ENCODE data around the gene SERPINA1. TPM values are rescaled to one million over a fixed set of nuclear protein-coding genes. Genes with fewer than 3 reads are reported as not detected.
"Not testable (repeated sequence)": the region's sequence is repeated elsewhere in the genome, so short reads cannot be mapped to it uniquely, and the experiment has no call there.

SERPINA1 gene
- total RNA-seq, 1 donor from 2014 or later, result 15.6 TPM

DNA sequence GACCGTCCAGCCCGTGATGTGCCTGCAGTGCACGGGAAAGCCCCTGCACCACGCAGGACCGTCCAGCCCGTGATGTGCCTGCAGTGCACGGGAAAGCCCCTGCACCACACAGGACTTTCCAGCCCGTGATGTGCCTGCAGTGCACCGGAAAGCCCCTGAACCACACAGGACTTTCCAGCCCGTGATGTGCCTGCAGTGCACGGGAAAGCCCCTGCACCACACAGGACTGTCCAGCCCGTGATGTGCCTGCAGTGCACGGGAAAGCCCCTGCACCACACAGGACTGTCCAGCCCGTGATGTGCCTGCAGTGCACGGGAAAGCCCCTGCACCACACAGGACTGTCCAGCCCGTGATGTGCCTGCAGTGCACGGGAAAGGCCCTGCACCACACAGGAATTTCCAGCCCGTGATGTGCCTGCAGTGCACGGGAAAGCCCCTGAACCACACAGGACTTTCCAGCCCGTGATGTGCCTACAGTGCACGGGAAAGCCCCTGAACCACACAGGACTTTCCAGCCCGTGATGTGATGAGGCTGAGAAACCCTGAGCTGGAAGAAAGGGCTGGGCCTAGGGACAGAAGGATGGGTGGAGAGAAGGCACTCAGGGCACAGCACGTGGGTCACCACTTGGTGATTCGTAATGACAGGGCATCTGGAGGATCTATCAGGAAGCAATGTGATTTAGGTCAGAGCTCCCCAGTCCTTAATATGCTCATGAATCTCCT is 42.2 kb downstream of the SERPINA1 start:
- not testable (repeated sequence) for DNase-seq (ENCODE audit: low spot score)

DNA sequence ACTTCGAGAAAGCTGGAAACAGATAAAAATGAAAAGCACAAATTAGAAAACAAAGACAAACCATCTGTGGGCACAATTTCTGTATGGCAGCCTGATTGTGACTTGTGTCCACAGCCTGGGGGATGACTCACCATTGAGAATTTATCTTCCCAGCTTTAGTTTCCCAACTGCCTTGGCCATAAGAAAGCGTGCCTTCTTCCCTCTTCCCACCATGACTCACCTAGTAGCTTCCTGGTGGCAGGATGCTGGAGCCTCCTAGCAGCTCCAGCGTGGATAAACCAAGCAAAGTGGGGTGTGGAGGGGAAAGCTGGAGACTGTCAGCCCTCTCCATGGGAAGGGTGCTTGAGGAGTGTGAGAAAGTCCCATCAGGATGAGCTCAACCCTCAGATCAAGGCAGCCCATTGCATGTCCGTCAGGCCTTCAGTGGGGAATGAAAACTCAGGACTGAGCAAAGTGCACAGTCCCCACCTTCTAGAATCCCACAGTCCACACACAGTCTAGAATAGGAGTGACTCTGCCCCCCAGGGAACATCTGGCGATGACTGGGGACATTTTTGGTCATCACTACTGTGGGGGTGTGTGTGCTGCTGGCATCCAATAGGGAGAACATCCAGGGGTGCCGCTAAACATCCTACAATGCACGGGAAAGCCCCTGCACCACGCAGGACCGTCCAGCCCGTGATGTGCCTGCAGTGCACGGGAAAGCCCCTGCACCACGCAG is 42.9 kb downstream of the SERPINA1 start:
- DNase-seq (ENCODE audit: low spot score), result peak; percentile 21

DNA sequence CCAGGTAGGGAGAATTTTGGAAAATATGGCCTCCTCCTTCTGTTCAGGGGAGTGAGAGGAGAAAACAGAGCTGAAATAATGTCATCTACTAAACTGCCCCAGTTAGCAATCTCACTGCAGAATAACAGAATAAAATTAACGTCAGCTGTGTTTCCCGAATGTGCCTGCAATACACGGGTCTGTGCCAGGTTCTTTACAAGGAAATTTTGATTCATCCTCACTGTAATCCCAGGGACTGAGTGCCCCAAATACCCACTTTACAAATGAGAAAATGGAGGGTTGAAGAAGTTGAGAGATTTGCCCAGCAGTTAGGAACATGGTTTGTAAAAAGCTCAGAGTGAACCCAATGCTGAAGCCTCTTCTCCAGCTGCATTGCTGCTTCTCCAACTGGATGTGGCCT is 44.0 kb downstream of the SERPINA1 start:
- DNase-seq (ENCODE audit: low spot score), result no peak

DNA sequence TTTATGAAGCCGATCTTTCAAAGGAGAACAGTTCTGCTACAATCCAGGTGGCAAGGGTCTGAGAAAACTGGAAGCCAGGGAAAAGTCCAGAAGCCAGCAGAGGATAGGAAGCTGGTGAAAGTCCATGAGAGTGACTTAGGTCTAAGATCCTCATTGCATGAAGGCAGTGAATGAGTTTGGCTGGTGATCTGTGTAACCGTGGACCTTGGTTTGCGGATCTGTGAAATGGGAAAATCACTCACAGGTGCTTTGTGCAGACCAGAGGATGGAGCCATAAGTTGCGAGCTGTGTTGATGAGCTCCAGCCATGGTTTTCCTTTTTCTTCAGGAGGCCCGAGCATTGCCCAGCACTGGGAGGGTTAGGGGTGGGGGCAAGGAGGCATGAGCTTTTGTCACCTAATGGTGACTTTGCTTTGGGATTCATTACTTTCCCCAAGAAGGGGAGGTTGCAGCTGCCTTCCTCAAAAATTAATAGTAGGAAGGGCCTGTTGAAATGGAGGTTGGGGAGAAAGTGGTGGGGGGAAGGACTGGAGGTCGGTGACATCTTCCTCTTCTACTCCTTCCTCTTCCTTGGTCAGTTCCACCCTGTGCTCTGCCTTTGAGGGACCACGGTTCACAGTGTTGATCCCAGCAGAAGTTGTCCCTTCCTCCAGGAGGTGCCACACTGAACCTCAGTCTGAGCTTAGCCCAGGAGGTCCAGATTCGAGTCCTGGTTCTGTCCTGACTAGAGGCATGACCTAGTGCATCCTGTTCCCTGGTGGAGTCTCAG is 45.0 kb downstream of the SERPINA1 start:
- no peak for DNase-seq (ENCODE audit: low spot score)

DNA sequence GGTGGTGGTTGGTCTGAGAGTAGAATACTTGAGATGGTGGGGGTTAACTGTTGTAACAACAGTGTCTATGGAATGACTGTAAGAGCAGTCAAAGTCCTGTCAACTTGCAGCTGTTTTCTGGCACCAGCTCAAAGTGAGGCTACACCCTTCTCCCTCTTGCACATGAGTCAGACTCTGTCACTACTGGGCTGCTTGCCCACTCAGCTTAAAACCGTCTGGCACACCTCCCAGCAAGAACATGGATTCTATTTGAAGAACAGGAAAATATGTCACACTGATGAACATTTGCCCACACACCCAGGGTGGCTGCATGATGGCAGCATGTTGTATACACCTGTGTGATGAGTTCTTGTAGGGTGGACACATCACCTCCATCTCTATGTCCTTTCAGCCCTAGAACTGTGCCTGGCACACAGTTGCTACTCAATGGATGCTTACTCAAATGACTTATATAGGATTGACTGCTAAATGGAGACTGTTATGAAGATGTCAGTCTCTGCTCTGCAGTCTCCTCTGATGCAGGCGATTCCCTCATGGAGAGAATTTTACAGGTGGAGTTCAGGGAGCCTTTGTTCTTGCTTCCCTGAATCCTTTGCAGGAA is 46.0 kb downstream of the SERPINA1 start:
- peak; percentile 97 for DNase-seq (ENCODE audit: low spot score)

DNA sequence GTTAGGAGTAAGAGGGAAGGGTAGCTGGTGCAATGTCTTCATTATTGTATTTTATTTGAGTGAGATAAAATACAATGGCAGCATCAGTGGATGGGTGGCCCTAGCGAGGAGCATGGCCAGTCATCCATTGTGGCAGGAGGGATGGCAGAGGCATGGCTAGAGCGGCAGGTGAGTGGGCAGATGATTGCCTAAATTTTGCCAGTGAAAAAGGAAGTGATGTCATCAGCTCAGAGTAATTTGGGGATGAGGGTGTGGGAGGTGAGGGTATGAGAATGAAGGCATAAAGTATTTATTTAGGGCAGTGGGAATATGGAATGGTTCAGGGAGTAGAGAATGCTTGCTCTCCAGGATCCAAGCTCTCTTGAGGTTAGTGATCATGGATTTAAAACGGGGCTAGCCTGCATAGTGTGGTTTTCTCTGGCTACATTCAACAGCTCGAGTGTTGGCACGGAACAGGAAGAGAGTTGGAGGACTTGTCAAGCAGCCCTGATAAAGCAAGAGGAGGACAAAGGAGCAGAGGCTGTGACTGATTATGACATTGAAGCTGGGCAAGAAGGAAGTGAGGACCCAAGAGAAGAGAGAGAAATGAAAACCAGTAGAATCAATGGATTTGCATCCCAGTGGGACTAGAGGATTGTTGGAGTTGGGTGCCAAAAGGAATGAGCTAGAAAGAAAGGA is 46.6 kb downstream of the SERPINA1 start:
- no peak for DNase-seq (ENCODE audit: low spot score)

DNA sequence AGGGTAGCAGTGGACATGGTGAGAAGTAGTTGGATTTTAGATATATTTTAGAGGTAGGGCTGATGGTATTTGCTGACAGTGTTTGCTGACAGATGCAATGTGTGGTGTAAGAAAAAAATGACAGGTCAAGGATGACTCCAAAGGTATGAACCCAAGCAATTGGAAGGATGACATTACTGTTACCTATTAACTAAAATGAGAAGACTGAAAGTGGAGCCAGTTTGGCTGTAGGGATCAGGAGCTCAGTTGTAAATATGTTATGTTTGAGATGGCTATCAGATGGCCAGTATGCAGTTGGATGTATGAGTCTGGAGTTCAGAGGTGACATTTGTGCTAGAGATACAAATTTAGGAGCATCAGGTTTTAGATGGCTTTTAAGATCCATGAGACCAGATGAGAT is 47.9 kb downstream of the SERPINA1 start:
- no peak for DNase-seq (ENCODE audit: low spot score)

DNA sequence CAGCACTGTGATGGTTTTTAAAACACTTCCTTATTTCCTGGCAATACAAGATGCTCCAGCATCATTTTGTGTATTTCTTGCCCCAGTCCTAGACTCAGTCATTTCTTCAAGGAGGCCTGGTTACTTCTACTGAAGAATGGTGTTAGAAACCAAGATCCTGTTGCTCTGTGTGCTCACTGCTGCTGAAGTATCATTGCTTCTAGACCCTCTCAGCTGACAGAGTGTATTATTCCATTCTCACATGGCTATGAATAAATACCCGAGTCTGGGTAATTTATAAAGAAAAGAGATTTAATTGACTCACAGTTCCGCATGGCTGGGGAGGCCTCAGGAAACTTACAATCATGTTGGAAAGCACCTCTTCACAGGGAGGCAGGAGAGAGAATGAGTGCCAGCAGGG is 50.4 kb downstream of the SERPINA1 start:
- DNase-seq (ENCODE audit: low spot score), result no peak

DNA sequence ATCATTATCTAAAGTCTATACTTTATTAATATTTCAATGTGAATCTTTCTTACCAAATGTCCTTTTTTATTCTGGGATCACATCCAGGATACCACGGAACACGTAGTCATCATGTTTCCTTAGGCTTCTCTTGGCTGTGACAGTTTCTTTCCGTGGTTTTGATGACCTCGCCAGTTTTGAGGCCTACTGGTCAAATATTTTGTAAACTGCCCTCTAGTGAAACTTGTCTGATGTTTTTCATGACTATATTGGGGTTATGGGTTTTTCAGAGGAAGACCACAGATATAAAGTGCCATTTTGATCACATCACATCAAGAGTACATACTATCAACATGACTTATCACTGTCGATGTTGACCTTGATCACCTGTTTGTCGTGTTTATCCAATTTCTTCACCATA is 51.1 kb downstream of the SERPINA1 start:
- no peak for DNase-seq (ENCODE audit: low spot score)

DNA sequence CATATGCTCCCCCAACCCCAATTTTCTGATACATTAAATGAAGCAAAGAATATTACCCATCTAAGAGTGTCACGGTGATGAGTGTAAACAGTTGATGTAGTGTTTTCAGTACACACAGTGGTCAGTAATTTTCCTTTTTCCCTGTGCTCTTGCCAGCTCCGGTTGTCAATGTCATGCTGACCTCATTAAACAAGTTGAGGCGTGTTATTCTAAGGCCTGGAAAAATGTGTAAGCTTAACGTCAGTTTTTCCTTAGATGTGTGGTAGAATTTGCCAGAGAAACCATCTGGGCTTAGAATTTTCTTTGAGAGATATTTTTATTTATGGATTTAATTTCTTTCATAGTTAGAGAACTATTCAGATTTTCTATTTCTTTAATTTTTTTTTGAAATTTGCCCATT is 53.5 kb downstream of the SERPINA1 start:
- DNase-seq (ENCODE audit: low spot score), result no peak

DNA sequence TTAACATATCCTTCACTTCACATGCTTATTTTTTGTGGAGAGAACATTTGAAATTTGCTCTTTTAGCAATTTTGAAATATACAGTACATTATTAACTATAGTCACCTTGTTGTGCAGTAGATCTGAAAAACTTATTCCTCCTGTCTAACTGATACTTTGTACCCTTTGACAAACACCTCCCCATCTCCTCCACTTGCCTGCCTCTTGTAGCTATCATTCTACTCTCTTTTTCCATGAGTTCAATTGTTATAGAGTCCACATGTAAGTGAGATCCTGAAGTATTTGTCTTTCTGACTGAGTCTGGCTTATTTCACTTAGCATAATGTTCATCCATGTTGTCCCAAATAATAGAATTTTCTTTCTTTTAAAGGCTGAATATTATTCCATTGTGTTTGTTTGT is 55.8 kb downstream of the SERPINA1 start:
- no peak for DNase-seq (ENCODE audit: low spot score)

DNA sequence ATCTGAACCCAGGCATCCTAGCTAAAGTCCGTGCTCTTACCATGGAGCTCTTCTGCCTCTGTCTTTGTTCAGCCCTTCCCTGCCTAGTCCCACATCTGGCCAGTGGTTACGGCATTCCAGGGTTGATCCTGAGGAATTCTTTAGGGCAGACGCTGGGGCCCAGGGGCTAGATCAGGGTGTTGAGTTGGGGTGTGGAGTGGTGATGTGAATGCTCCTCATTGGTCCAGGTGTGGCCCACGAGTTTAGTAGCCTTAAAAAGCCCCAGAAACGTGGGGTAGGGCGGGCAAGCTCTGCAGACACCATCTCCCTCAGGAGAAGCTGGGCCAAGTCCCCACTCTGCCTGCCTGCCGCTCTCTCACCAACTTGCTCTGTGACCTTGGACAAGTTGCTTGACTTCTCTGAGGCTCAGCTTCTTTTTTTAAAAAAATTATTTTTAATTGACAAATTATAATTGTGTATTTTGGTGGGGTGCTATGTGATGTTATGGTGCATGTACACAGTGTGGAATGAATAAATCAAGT is 56.3 kb downstream of the SERPINA1 start:
- no peak for DNase-seq (ENCODE audit: low spot score)

DNA sequence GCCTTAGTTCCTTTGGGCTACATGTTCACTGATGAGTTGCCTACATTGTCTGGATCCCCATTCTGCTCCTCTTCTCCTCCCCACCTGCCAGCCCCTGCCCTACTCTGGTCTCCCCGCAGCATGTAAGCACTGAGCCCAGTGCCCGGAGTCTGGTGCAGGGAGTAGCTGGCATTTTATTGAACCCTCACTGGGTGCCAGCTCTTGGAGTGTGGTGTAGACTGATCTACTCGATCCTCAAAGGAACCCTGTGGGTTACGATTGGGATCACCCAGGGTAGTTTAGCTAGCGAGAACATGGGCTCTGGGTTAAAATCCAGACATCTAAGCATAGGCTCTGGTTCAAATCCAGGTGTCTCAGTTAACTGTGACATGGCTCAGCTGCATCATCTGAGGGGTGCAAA is 56.9 kb downstream of the SERPINA1 start:
- DNase-seq (ENCODE audit: low spot score), result no peak

DNA sequence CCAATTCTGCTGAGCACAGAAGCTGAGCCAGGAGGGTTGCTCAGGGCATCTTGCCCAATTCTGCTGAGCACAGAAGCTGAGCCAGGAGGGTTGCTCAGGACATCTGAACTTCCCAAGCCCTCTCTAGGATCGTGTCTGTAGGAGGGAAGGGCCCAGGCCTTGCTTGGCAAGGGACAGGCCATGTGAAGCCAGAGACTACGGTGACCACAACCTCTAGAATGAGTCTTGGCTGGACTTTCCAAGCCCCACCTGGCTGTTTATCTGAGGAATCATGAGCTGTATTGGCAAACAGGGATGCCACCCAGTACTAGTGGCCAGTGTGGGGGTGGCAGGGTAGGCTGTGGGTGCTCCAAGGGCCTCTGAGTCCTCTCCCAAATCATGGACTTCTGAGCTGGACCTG is 57.5 kb downstream of the SERPINA1 start:
- no peak for DNase-seq (ENCODE audit: low spot score)

DNA sequence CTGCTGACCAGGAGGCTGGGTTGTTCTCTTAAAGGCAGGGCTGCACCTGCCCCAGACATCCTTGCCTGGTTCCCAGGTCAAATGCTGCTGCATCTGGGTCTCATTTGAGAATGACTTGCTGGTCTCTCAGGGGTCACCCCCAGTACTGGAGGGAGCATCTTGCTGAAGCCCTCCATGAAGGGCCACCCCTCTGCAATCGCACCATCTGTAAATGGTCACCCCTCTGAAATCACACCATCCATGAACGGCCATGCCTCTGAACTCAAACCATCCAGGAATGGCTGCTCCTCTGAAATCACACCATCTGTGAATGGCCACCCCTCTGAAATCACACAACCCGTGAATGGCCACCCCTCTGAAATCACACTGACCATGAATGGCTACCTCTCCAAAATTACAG is 58.0 kb downstream of the SERPINA1 start:
- no peak for DNase-seq (ENCODE audit: low spot score)

DNA sequence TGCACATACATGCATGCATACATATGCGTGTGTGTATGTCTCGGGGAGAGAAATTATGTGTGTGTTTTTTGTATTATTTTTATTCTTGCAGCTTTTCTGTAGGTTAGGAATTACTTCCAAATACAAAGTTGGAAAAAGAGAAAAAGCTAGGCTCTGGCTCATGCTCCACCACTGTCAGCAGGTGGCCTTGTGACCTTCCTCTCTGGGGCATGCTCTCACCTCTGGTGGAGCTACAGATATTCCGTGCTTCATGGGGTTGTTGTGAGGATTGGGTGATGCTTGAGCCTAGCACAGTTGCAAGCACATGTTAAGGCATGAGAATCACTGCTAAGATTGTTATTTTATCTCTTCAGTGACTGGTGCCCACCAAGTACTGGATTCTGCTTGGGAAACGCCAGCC is 58.5 kb downstream of the SERPINA1 start:
- DNase-seq (ENCODE audit: low spot score), result no peak

DNA sequence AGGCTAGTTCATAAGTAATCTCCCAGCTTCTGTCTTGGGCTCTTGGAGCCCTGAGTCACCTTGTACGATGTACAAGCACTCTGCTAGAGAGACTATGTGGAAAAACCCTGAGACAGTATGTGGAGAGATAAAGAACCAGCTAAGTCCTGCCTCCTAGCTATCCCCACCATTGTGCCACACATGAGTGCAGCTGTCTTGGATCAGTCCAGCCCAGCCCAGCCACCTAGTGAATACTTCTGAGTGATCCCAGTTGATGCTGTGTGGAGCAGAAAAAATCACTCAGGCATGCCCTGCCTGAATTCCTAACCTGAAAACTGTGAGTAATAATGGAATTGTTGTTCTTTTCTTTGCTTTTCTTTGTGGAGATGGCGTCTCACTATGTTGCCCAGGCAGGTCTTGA is 60.2 kb downstream of the SERPINA1 start:
- no peak for DNase-seq (ENCODE audit: low spot score)
